OCI-LY1 (cell line): ENCODE data around the gene PPP1R12B.

Source experiments
- CTCF ChIP-seq: fragments of 200-600 bp; sonication (generic), shearing (Covaris generic); IDR thresholded peaks from 2 replicates; pipeline ENCODE4 v1.5.1; 2017; ENCODE audit warnings: mild to moderate bottlenecking, antibody characterized with exemption, low read length, moderate library complexity, mixed read lengths
- EZH2 ChIP-seq: fragments of 200-600 bp; sonication (generic), shearing (Covaris generic); IDR thresholded peaks from 2 replicates; pipeline ENCODE4 v1.8.0; 2017; ENCODE audit warnings: borderline replicate concordance, mixed run types, mild to moderate bottlenecking, antibody characterized with exemption, low read length, moderate library complexity, mixed read lengths

- no peak for TF ChIP-seq CTCF
- TF ChIP-seq EZH2, result no peak
These were observed 442 bp upstream of the PPP1R12B start for GRCh38 chr1:202348005-202348508.
